IPS-NIHi7 (cell line): ENCODE data around the gene ZNF479.
"Not testable (repeated sequence)": the region's sequence is repeated elsewhere in the genome, so short reads cannot be mapped to it uniquely, and the experiment has no call there.

ENCODE experiments used
- DNase-seq: peaks from one replicate; pipeline ENCODE4 v3.0.0; 2012; ENCODE audit warnings: mixed read lengths; ENCODE audit errors: extremely low spot score

The ZNF479 gene

GRCh38 chr7:57132336-57132735, at the start of gene ZNF479:
Gene ZNF479 (minus strand): TSS chr7:57132436. CDS start chr7:57132324, 112 bp downstream.
- not testable (repeated sequence) for DNase-seq

DNA sequence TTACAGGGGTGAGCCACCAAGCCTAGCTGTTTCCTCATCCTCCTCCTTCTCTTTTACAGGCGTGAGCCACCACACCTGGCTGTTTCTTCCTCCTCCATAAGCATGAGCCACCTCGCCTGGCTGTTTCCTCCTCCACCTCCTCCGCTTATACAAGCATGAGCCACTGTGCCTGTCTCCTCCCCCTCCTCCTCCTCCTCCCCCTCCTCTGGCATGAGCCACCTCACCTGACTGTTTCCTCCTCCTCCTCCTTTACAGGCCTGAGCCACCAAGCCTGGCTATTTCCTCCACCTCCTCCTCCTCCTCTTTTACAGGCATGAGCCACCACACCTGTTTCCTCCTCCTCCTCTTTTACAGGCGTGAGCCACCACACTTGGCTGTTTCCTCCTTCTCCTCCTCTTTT, 49.8 kb upstream of the ZNF479 start:
- DNase-seq = no peak

- DNase-seq = no peak
Observed at GRCh38 chr7:57181281-57181680, 49.0 kb upstream of the ZNF479 start.

- no peak for DNase-seq
Observed at GRCh38 chr7:57179776-57180415, 47.7 kb upstream of the ZNF479 start.

- DNase-seq = no peak
Observed at GRCh38 chr7:57178768-57179139, 46.5 kb upstream of the ZNF479 start.

- no peak for DNase-seq
Observed at GRCh38 chr7:57177856-57178767, 45.9 kb upstream of the ZNF479 start.

DNA sequence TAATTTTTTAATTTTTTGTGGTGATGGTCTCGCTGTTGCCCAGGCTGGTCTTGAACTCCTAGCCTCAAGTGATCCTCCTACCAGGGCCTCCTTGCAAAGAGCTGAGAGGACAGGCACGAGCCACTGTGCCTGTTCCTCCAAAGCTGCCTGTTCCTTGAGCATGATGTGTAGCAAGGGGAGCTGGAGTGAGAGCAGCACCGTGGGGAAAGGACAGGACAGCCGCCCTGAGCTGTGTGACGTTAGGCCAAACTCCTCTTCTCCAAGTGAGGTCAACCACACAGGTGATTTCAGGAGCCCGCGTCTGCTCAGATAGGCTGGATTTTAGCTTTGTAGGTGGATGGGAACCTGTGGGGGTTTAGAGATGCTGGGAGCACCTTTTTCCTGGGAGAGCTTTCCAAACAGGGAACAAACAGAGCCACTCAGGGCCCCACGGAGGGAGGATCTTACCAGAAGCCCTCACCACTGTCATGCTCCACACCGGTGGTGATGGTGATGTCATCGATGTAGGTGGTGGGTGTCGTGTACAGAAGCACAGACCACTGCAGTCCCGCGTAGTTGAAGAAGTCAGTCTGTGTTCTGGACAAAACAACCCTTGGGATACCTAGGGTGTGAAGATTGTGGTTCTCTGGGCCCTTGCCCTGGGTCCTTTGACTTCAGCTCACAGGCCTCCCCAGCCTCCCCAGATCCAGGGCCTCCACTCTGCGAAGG, 44.8 kb upstream of the ZNF479 start:
- no peak for DNase-seq

- DNase-seq = no peak
Observed at GRCh38 chr7:57165285-57165899, 33.2 kb upstream of the ZNF479 start.

GRCh38 chr7:57120123-57120784, 12.0 kb downstream of the ZNF479 start:
- not testable (repeated sequence) for DNase-seq
